ENCODE results near the gene ZFHX3. TPM values are rescaled to one million over a fixed set of nuclear protein-coding genes. Genes with fewer than 3 reads are reported as not detected.

The ZFHX3 gene
- total and polyA plus RNA-seq, 2 experiments from 2014 or later: 2.8 to 3.9 TPM

DNA sequence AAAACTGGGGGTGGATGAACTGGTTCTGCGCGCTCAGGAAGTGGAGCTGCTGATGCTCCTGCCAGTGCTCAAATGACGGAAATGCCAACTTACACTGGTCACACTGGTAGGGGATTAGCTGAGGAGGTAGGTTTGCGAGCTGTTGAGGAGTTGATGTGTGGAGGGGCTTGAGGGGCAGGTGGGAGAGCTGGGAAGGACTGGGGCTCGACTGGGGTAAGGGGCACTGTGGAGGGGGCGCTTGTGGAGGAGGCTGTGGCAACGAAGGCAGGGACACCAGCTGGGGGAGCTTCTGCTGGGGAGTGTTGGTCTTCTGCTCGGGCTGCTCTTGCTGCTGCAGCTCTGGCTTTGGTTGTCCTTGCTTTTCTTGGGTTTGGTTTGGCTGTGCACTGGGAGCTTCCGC is 252.9 kb downstream of the ZFHX3 start:
- TF ChIP-seq EZH2 (IDR thresholded peaks at IDR 0.05; ENCODE audit: insufficient read depth, poor library complexity, severe bottlenecking): no peak
- no peak for TF ChIP-seq EZH2phosphoT487 (IDR thresholded peaks at IDR 0.05; ENCODE audit: insufficient read depth, low read depth)
- no peak overlapping the region for H2AFZ ChIP-seq
- H3K4me1 ChIP-seq (ENCODE audit: insufficient read depth): no peaks in the 10 kb centered on the region
- H3F3A ChIP-seq (ENCODE audit: insufficient read depth): no peaks in the 10 kb centered on the region
- no peak overlapping the region for H3K27ac ChIP-seq
- no peaks in the 10 kb centered on the region for H3K27me3 ChIP-seq (replicated peaks; ENCODE audit: insufficient read depth)
- H3K36me3 ChIP-seq (ENCODE audit: low read depth): peaks cover 38% of the 10 kb centered on the region
- no peak overlapping the region for H3K4me3 ChIP-seq
- no peaks in the 10 kb centered on the region for H3K9me3 ChIP-seq (ENCODE audit: low read depth)
- H3K9ac ChIP-seq: no peak overlapping the region
- H4K20me1 ChIP-seq (ENCODE audit: insufficient read depth): no peaks in the 10 kb centered on the region
- H3K79me2 ChIP-seq (ENCODE audit: insufficient read depth): no peaks in the 10 kb centered on the region
- H3K9me2 ChIP-seq (ENCODE audit: insufficient read depth): no peaks in the 10 kb centered on the region
- H3K4me2 ChIP-seq (ENCODE audit: unreplicated experiment): no peak overlapping the region
- no peak for DNase-seq
- WGBS, 2 experiments (ENCODE audit: low coverage in 1 of 2, low lambda C conversion rate in 2 of 2, missing lambda C conversion rate in 2 of 2): 96% methylated on average over 9 of the region's 9 CpGs
- in situ Hi-C loops (cut with MboI): no loop called here

- no peaks in the 10 kb centered on the region for H3K9me2 ChIP-seq (ENCODE audit: insufficient read depth)
- TF ChIP-seq EZH2phosphoT487 (IDR thresholded peaks at IDR 0.05; ENCODE audit: insufficient read depth, low read depth) (no peak), EZH2 (IDR thresholded peaks at IDR 0.05; ENCODE audit: insufficient read depth, poor library complexity, severe bottlenecking) (no peak)
- DNase-seq: no peak
- no peak overlapping the region for H3K9ac ChIP-seq
- no peaks in the 10 kb centered on the region for H3K27me3 ChIP-seq (replicated peaks; ENCODE audit: insufficient read depth)
- no peaks in the 10 kb centered on the region for H3K79me2 ChIP-seq (ENCODE audit: insufficient read depth)
- no peak overlapping the region for H2AFZ ChIP-seq
- no peak overlapping the region for H3K4me3 ChIP-seq
- in situ Hi-C loops (cut with MboI): no loop called here
- no peaks in the 10 kb centered on the region for H3K9me3 ChIP-seq (ENCODE audit: low read depth)
- H3K4me1 ChIP-seq (ENCODE audit: insufficient read depth): no peaks in the 10 kb centered on the region
- no peak overlapping the region for H3K4me2 ChIP-seq (ENCODE audit: unreplicated experiment)
- no peak overlapping the region for H3K27ac ChIP-seq
- H3F3A ChIP-seq (ENCODE audit: insufficient read depth): no peaks in the 10 kb centered on the region
- no peaks in the 10 kb centered on the region for H4K20me1 ChIP-seq (ENCODE audit: insufficient read depth)
- peaks cover 35% of the 10 kb centered on the region for H3K36me3 ChIP-seq (ENCODE audit: low read depth)
- WGBS, 2 experiments (ENCODE audit: low coverage in 1 of 2, low lambda C conversion rate in 2 of 2, missing lambda C conversion rate in 2 of 2): 93 to 95% methylated on average over 13 of the region's 13 CpGs
Observed at GRCh38 chr16:72794319-72794718, 253.6 kb downstream of the ZFHX3 start.

DNA sequence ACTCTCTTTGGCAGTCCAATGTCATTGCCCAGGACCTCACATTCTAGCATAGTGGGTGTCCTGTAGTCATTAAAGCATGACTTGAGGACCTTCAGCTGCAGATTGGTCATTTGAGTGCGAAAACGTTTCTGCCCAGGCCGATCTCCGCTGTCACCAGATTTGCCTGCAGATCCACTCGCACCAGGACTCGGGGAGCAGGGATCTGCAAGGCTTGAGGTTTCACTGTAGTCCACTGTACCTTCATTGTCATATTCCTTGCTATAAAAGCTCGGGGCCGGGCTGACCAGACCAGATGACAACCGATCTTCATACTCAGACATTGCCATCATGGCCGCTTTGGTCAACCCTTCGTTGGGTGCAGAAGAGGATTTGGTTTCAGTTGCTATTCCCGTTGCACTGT is 254.2 kb downstream of the ZFHX3 start:
- H2AFZ ChIP-seq: no peak overlapping the region
- no peak overlapping the region for H3K4me2 ChIP-seq (ENCODE audit: unreplicated experiment)
- TF ChIP-seq EZH2phosphoT487 (IDR thresholded peaks at IDR 0.05; ENCODE audit: insufficient read depth, low read depth) (no peak), EZH2 (IDR thresholded peaks at IDR 0.05; ENCODE audit: insufficient read depth, poor library complexity, severe bottlenecking) (no peak)
- no peaks in the 10 kb centered on the region for H3K9me2 ChIP-seq (ENCODE audit: insufficient read depth)
- H3K36me3 ChIP-seq (ENCODE audit: low read depth): peaks cover 29% of the 10 kb centered on the region; the same call in 1 of the 2 replicates
- H3K79me2 ChIP-seq (ENCODE audit: insufficient read depth): no peaks in the 10 kb centered on the region
- H3K4me1 ChIP-seq (ENCODE audit: insufficient read depth): no peaks in the 10 kb centered on the region
- in situ Hi-C loops (cut with MboI): no loop called here
- WGBS, 2 experiments (ENCODE audit: low coverage in 1 of 2, low lambda C conversion rate in 2 of 2, missing lambda C conversion rate in 2 of 2): 97 to 98% methylated on average over 12 of the region's 12 CpGs
- H3K27ac ChIP-seq: no peak overlapping the region
- no peaks in the 10 kb centered on the region for H3K9me3 ChIP-seq (ENCODE audit: low read depth)
- H4K20me1 ChIP-seq (ENCODE audit: insufficient read depth): no peaks in the 10 kb centered on the region
- no peak for DNase-seq
- no peaks in the 10 kb centered on the region for H3K27me3 ChIP-seq (replicated peaks; ENCODE audit: insufficient read depth)
- no peak overlapping the region for H3K4me3 ChIP-seq
- no peak overlapping the region for H3K9ac ChIP-seq
- H3F3A ChIP-seq (ENCODE audit: insufficient read depth): no peaks in the 10 kb centered on the region

- WGBS, 2 experiments (ENCODE audit: low coverage in 1 of 2, low lambda C conversion rate in 2 of 2, missing lambda C conversion rate in 2 of 2): 99 to 100% methylated on average over 5 of the region's 5 CpGs
- Histone ChIP-seq H3K79me2 (ENCODE audit: insufficient read depth) (no peaks in the 10 kb centered on the region), H3K4me3 (no peak overlapping the region), H3K9me2 (ENCODE audit: insufficient read depth) (no peaks in the 10 kb centered on the region), H3K9me3 (ENCODE audit: low read depth) (no peaks in the 10 kb centered on the region), H3K27me3 (replicated peaks; ENCODE audit: insufficient read depth) (no peaks in the 10 kb centered on the region), H2AFZ (no peak overlapping the region), H3K36me3 (ENCODE audit: low read depth) (peaks cover 23% of the 10 kb centered on the region; the same call in 1 of the 2 replicates), H4K20me1 (ENCODE audit: insufficient read depth) (no peaks in the 10 kb centered on the region), H3K4me1 (ENCODE audit: insufficient read depth) (no peaks in the 10 kb centered on the region), H3K27ac (no peak overlapping the region), H3K9ac (no peak overlapping the region), H3K4me2 (ENCODE audit: unreplicated experiment) (no peak overlapping the region), H3F3A (ENCODE audit: insufficient read depth) (no peaks in the 10 kb centered on the region)
- no peak for DNase-seq
- in situ Hi-C loops (cut with MboI): no loop called here
- TF ChIP-seq EZH2 (IDR thresholded peaks at IDR 0.05; ENCODE audit: insufficient read depth, poor library complexity, severe bottlenecking): no peak
- TF ChIP-seq EZH2phosphoT487 (IDR thresholded peaks at IDR 0.05; ENCODE audit: insufficient read depth, low read depth): no peak
Observed at GRCh38 chr16:72793017-72793416, 254.9 kb downstream of the ZFHX3 start.

DNA sequence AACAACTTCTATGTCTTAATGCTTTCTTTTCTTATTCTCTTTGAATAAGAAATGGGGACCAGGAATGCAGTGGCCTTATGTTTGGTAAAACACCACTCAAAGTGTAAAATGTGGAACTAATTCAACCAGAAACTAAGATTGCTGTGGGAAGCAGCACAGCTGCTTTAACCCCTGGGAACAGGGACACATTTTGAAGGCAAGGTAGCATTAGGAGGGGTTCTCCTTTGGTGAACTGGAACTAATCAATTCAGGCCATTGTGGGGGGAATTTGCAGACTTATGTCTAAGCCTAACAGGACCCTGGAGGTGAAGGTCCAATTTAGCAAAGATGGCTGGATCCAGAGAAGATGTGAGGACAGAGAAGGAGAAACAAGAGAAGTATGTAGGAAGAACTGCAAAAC is 256.1 kb downstream of the ZFHX3 start:
- H3K79me2 ChIP-seq (ENCODE audit: insufficient read depth): no peaks in the 10 kb centered on the region
- no peaks in the 10 kb centered on the region for H4K20me1 ChIP-seq (ENCODE audit: insufficient read depth)
- H3K27me3 ChIP-seq (replicated peaks; ENCODE audit: insufficient read depth): no peaks in the 10 kb centered on the region
- peaks cover 19% of the 10 kb centered on the region; the same call in 1 of the 2 replicates for H3K36me3 ChIP-seq (ENCODE audit: low read depth)
- H3K4me3 ChIP-seq: no peak overlapping the region
- no peak overlapping the region for H2AFZ ChIP-seq
- no peak overlapping the region for H3K27ac ChIP-seq
- H3K4me2 ChIP-seq (ENCODE audit: unreplicated experiment): no peak overlapping the region
- H3K9me3 ChIP-seq (ENCODE audit: low read depth): no peaks in the 10 kb centered on the region
- H3K4me1 ChIP-seq (ENCODE audit: insufficient read depth): peaks cover 4% of the 10 kb centered on the region
- no peak for TF ChIP-seq EZH2 (IDR thresholded peaks at IDR 0.05; ENCODE audit: insufficient read depth, poor library complexity, severe bottlenecking)
- no peak for TF ChIP-seq EZH2phosphoT487 (IDR thresholded peaks at IDR 0.05; ENCODE audit: insufficient read depth, low read depth)
- no peaks in the 10 kb centered on the region for H3K9me2 ChIP-seq (ENCODE audit: insufficient read depth)
- no peaks in the 10 kb centered on the region for H3F3A ChIP-seq (ENCODE audit: insufficient read depth)
- DNase-seq: no peak
- no peak overlapping the region for H3K9ac ChIP-seq
- in situ Hi-C loops (cut with MboI): no loop called here

Measured in GM23248 (cell line).